K562 (cell line): ENCODE data around the gene DIS3L2. TPM values are rescaled to one million over a fixed set of nuclear protein-coding genes. Genes with fewer than 3 reads are reported as not detected.

Source experiments
- CEBPG ChIP-seq, 3 experiments: fragments of 200-800 bp in 1 of 3; sonication (Bioruptor generic) in 1 of 3; sonication (generic) in 1 of 3; formaldehyde crosslinking in 1 of 3; IDR thresholded peaks in 2 of 3; conservative IDR thresholded peaks in 1 of 3; 2 replicates each; pipeline versions ENCODE4 v1.6.1 to v1.8.0; 2016 to 2022; ENCODE audit warnings: missing compliant biosample characterization in 2 of 3, missing genetic modification characterization in 2 of 3, mild to moderate bottlenecking in 1 of 3, missing genetic modification reagents in 1 of 3
- CLOCK ChIP-seq: fragments of 250-450 bp; sonication (Bioruptor Pico); IDR thresholded peaks from 2 replicates; pipeline ENCODE4 v1.4.0; 2020; ENCODE audit warnings: mild to moderate bottlenecking, moderate library complexity, borderline replicate concordance
- GABPB2 ChIP-seq: fragments of 250-450 bp; sonication (Bioruptor Pico); conservative IDR thresholded peaks from 2 replicates; pipeline ENCODE4 v1.5.1; 2021; ENCODE audit warnings: mild to moderate bottlenecking
- MEF2A ChIP-seq: IDR thresholded peaks from 2 replicates; pipeline ENCODE4 v1.6.1; 2011; ENCODE audit warnings: low read depth, mild to moderate bottlenecking, low read length, moderate library complexity; ENCODE audit not compliant: control insufficient read depth
- MLLT1 ChIP-seq, 2 experiments: fragments of 450-650 bp; IDR thresholded peaks; 2 replicates each; pipeline ENCODE4 v1.6.1; 2016
- TBP ChIP-seq: optimal IDR thresholded peaks from 2 replicates; pipeline ENCODE3; 2011; ENCODE audit warnings: low read depth, low read length, improper control_type of control experiment
- TFE3 ChIP-seq: fragments of 450-650 bp; formaldehyde crosslinking; IDR thresholded peaks from 2 replicates; pipeline ENCODE4 v1.4.0; 2020; ENCODE audit warnings: mild to moderate bottlenecking, mixed read lengths
- ZBTB17 ChIP-seq: fragments of 450-650 bp; formaldehyde crosslinking; IDR thresholded peaks from 2 replicates; pipeline ENCODE4 v1.4.0; 2020; ENCODE audit warnings: mild to moderate bottlenecking
- ZFP30 ChIP-seq: fragments of 250-450 bp; sonication (Bioruptor Pico); IDR thresholded peaks from 2 replicates; pipeline ENCODE4 v1.8.0; 2022; ENCODE audit warnings: moderate library complexity, mild to moderate bottlenecking, inconsistent platforms, borderline replicate concordance
- ZNF280A ChIP-seq: fragments of 450-650 bp; IDR thresholded peaks from 2 replicates; pipeline ENCODE4 v1.6.1; 2018; ENCODE audit warnings: mild to moderate bottlenecking, low read depth; ENCODE audit not compliant: partially characterized antibody
- ZNF445 ChIP-seq: fragments of 250-450 bp; sonication (Bioruptor Pico); IDR thresholded peaks from 2 replicates; pipeline ENCODE4 v1.4.0; 2020; ENCODE audit warnings: low read depth, mild to moderate bottlenecking, moderate library complexity
- ZNF511 ChIP-seq: sonication (generic); formaldehyde crosslinking; IDR thresholded peaks from 2 replicates; pipeline ENCODE4 v1.8.0; 2022; ENCODE audit warnings: mild to moderate bottlenecking, missing genetic modification reagents
- ZSCAN29 ChIP-seq: fragments of 450-650 bp; IDR thresholded peaks from 2 replicates; pipeline ENCODE4 v1.6.1; 2017
- polyA plus RNA-seq, 8 experiments: library from polyadenylated mRNA; depleted of rRNA in 4 of 8; stranded (reverse) in 5 of 8; unstranded in 3 of 8; fragments of >200 nt; fragmentation: Nextera tagmentation in 2 of 8; fragmentation: Illumina TruSeq in 1 of 8; extraction: Ambion mirVana in 2 of 8; extraction: Trizol in 1 of 8; gene quantifications; 2 replicates each; pipeline versions ENCODE4 v1.2.1 to v1.2.3, GENCODE V29; 2011 to 2014; ENCODE audit warnings: inconsistent platforms in 1 of 8, missing spikeins in 1 of 8
- total RNA-seq, 7 experiments: library from RNA; depleted of rRNA in 6 of 7; stranded (reverse); fragments of >200 nt in 6 of 7; fragmentation: Illumina TruSeq in 2 of 7; extraction: Trizol in 2 of 7; gene quantifications; 2 replicates each; pipeline versions ENCODE4 v1.2.1 to v1.2.3, GENCODE V29; 2011 to 2021; ENCODE audit warnings: low replicate concordance in 1 of 7

Gene DIS3L2
- total and polyA plus RNA-seq, 9 of the 15 experiments (the other 6 are each of a cell fraction or from before 2014, with no cell fraction given) = 1.5 to 19.2 (median 11.2) TPM

GRCh38 chr2:231929961-231930592 lies 31.4 kb upstream of the DIS3L2 start (continued):
- TF ChIP-seq MLLT1 (IDR thresholded peaks at IDR 0.05) (peak in 1 of 2 experiments; percentile 97; a peak in 2 of 4 replicates), ZNF511 (no peak), ZFP30 (CRISPR knock-in tag) (no peak), CEBPG (CRISPR knock-in tag; IDR thresholded peaks at IDR 0.05) (no peak), CEBPG (tag; conservative IDR thresholded peaks at IDR 0.05 in 1 of 2, IDR thresholded peaks at IDR 0.05 in 1 of 2) (no peak), MEF2A (no peak), ZBTB17 (CRISPR knock-in tag) (peak; percentile 91), TFE3 (CRISPR knock-in tag) (no peak), ZNF280A (no peak), GABPB2 (CRISPR knock-in tag) (no peak), CLOCK (CRISPR knock-in tag) (no peak), ZSCAN29 (no peak), TBP (no peak), ZNF445 (CRISPR knock-in tag) (no peak)
